A549 (cell line): ENCODE results near the gene MYO18A.

ENCODE experiments used
- EP300 ChIP-seq, 2 experiments: fragments of >200 bp; sonication (Bioruptor Twin); formaldehyde crosslinking; IDR thresholded peaks; 2 replicates in 1 of 2; 3 replicates in 1 of 2; pipeline ENCODE4 v1.6.1; 2016 to 2017
- FOSL2 ChIP-seq, 2 experiments: fragments of 450-650 bp in 1 of 2; fragments of >200 bp in 1 of 2; sonication (Bioruptor Twin) in 1 of 2; formaldehyde crosslinking; IDR thresholded peaks; 2 replicates each; pipeline versions ENCODE4 v1.5.0 to v1.6.1; 2016 to 2020; ENCODE audit warnings: mild to moderate bottlenecking in 1 of 2, moderate library complexity in 1 of 2
- JUNB ChIP-seq: fragments of >200 bp; sonication (Bioruptor Twin); formaldehyde crosslinking; IDR thresholded peaks from 2 replicates; pipeline ENCODE4 v1.6.1; 2016
- KDM5A ChIP-seq: fragments of 200-600 bp; sonication (generic); IDR thresholded peaks from 2 replicates; pipeline ENCODE4 v1.6.1; 2016; ENCODE audit warnings: antibody characterized with exemption, mild to moderate bottlenecking
- POLR2A ChIP-seq: IDR thresholded peaks from 2 replicates; pipeline ENCODE4 v1.6.1; 2012; ENCODE audit warnings: mild to moderate bottlenecking, low read length
- RAD21 ChIP-seq, 2 experiments: fragments of >200 bp in 1 of 2; sonication (Bioruptor Twin) in 1 of 2; formaldehyde crosslinking in 1 of 2; IDR thresholded peaks in 1 of 2; conservative IDR thresholded peaks in 1 of 2; 2 replicates in 1 of 2; 3 replicates in 1 of 2; pipeline ENCODE4 v1.6.1; 2012 to 2018; ENCODE audit warnings: inconsistent platforms in 1 of 2
- TF ChIP-seq, protein P1 (sequence below): fragments of >200 bp; sonication (Bioruptor Twin); formaldehyde crosslinking; IDR thresholded peaks from 3 replicates; pipeline ENCODE4 v1.5.1; 2016

DNA sequence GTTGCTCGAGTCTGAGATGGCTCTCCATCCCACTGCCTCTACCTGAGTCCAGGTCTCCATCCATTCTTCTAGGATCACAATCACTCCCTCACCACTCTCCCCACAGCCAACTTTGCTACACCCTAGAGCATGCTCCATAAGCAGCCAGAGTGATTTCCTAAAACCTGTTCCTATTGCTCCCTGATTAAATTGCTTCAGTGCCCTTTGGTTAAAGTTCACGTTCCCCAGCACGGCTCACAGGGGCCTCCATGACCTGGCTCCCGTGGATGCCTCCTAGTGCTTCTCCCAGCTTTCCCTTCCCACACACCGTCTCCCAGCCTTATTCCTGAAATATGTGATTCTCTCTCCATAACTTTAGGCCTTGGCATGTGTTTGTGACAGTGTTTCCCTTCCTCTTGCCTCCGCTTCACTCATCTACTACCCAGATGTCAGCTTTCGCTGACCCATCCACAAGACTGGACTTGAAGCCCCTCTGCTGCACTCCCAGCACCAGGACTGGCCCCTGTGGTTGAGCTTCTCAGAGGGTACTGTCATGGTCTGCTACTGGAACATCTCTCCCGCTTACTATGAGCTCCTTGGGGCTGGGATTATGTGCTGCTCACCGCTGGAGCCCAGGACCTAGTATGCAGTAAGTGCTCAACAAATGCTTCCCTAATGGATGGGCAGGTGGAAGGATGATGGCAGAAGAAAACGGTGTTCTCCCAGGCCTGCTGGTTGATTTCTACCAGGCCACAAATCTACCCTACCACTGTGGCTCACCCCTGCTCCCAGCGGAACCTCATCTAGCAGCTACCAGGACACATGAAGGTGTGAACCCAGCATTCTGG is 17.9 kb downstream of the MYO18A start:
- TF ChIP-seq, protein P1, sequence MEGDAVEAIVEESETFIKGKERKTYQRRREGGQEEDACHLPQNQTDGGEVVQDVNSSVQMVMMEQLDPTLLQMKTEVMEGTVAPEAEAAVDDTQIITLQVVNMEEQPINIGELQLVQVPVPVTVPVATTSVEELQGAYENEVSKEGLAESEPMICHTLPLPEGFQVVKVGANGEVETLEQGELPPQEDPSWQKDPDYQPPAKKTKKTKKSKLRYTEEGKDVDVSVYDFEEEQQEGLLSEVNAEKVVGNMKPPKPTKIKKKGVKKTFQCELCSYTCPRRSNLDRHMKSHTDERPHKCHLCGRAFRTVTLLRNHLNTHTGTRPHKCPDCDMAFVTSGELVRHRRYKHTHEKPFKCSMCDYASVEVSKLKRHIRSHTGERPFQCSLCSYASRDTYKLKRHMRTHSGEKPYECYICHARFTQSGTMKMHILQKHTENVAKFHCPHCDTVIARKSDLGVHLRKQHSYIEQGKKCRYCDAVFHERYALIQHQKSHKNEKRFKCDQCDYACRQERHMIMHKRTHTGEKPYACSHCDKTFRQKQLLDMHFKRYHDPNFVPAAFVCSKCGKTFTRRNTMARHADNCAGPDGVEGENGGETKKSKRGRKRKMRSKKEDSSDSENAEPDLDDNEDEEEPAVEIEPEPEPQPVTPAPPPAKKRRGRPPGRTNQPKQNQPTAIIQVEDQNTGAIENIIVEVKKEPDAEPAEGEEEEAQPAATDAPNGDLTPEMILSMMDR = no peak
- no peak for TF ChIP-seq RAD21 (conservative IDR thresholded peaks at IDR 0.05 in 1 of 2, IDR thresholded peaks at IDR 0.05 in 1 of 2)
- no peak for TF ChIP-seq KDM5A
- no peak for TF ChIP-seq EP300 (IDR thresholded peaks at IDR 0.05)
- TF ChIP-seq FOSL2 (IDR thresholded peaks at IDR 0.05) = no peak
- no peak for TF ChIP-seq FOSL2 (CRISPR knock-in tag; IDR thresholded peaks at IDR 0.05)
- TF ChIP-seq JUNB = no peak
- no peak for TF ChIP-seq POLR2A
